ENCODE measurements around the gene DNAJA3.

DNA sequence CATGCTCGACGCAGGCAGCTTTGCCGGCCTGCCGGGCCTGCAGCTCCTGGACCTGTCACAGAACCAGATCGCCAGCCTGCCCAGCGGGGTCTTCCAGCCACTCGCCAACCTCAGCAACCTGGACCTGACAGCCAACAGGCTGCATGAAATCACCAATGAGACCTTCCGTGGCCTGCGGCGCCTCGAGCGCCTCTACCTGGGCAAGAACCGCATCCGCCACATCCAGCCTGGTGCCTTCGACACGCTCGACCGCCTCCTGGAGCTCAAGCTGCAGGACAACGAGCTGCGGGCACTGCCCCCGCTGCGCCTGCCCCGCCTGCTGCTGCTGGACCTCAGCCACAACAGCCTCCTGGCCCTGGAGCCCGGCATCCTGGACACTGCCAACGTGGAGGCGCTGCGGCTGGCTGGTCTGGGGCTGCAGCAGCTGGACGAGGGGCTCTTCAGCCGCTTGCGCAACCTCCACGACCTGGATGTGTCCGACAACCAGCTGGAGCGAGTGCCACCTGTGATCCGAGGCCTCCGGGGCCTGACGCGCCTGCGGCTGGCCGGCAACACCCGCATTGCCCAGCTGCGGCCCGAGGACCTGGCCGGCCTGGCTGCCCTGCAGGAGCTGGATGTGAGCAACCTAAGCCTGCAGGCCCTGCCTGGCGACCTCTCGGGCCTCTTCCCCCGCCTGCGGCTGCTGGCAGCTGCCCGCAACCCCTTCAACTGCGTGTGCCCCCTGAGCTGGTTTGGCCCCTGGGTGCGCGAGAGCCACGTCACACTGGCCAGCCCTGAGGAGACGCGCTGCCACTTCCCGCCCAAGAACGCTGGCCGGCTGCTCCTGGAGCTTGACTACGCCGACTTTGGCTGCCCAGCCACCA is 44.4 kb upstream of the DNAJA3 start:
- TF ChIP-seq POLR2A (IDR thresholded peaks at IDR 0.05; ENCODE audit: low read depth): no peak
- TF ChIP-seq, protein P1, sequence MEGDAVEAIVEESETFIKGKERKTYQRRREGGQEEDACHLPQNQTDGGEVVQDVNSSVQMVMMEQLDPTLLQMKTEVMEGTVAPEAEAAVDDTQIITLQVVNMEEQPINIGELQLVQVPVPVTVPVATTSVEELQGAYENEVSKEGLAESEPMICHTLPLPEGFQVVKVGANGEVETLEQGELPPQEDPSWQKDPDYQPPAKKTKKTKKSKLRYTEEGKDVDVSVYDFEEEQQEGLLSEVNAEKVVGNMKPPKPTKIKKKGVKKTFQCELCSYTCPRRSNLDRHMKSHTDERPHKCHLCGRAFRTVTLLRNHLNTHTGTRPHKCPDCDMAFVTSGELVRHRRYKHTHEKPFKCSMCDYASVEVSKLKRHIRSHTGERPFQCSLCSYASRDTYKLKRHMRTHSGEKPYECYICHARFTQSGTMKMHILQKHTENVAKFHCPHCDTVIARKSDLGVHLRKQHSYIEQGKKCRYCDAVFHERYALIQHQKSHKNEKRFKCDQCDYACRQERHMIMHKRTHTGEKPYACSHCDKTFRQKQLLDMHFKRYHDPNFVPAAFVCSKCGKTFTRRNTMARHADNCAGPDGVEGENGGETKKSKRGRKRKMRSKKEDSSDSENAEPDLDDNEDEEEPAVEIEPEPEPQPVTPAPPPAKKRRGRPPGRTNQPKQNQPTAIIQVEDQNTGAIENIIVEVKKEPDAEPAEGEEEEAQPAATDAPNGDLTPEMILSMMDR (IDR thresholded peaks at IDR 0.05): no peak
